ENCODE measurements around the gene LIN7A.

LIN7A gene

GRCh38 chr12:80745851-80746505 is 191.8 kb downstream of the LIN7A start:
- no peak overlapping the region for H3K9ac ChIP-seq (ENCODE audit: low read depth in 1 of 2, low read length in 2 of 2)
- H3K9me3 ChIP-seq (ENCODE audit: control insufficient read depth in 1 of 2, low read length in 2 of 2): no peaks in the 10 kb centered on the region
- no peak overlapping the region for H3K27ac ChIP-seq (ENCODE audit: low read depth, low read length)
- H3K36me3 ChIP-seq (ENCODE audit: control insufficient read depth in 1 of 2, insufficient read depth in 2 of 2, low read length in 2 of 2): no peaks in the 10 kb centered on the region
- no peak overlapping the region for H3K4me3 ChIP-seq (ENCODE audit: low read depth in 1 of 2, low read length in 2 of 2)
- no peaks in the 10 kb centered on the region for H3K27me3 ChIP-seq (ENCODE audit: control insufficient read depth in 1 of 2, insufficient read depth in 2 of 2, low read length in 2 of 2)
- H3K4me1 ChIP-seq (ENCODE audit: control insufficient read depth in 1 of 2, insufficient read depth in 2 of 2, low read length in 2 of 2): no peaks in the 10 kb centered on the region

Measured in duodenal mucosa (tissue), 2 donors.